ENCODE data around the gene GDF10.

DNA sequence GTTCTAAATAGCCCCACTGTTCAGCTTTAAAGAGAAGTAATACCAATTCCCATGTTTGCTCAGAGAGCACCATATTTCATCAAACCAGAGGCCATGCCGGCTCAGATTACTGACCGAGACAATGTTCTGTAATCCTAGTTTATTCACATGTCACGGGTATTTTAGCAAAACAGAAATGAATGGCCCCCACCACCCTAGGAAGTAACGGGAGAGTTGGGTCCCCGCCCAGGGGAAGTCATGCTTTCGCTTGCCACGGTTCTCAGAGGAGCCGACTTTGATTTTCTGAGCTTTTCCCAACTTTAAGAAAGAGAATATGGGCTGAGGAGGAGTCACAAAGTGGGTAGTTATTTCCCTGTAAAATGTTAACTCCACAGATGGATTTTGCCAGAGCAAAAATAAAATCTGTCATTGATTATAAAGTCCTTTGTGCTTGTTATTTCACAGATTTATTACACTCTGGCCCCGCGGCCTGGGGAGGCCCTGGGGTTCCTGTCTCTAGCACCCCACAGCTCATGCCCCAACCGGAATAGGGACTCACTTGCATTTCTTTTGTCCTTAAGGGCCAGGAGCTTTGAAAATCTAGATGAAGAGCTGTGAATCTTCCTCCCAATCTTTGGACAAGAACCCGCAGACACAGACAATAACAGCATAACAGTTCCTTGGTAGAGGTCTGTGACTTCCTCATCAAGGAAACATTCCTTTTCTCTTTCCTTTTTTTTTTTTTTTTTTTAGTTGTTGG, 3.7 kb upstream of the GDF10 start:
- TF ChIP-seq CREB1 (CRISPR knock-in tag; IDR thresholded peaks at IDR 0.05): no peak
- TF ChIP-seq USF2 (CRISPR knock-in tag; IDR thresholded peaks at IDR 0.05): no peak
- TF ChIP-seq SP1 (CRISPR knock-in tag; conservative IDR thresholded peaks at IDR 0.05): no peak

Measured in WTC11 (cell line).